ENCODE results near the gene IFI44. TPM values are rescaled to one million over a fixed set of nuclear protein-coding genes. Genes with fewer than 3 reads are reported as not detected.

The IFI44 gene
- total RNA-seq, 1 donor from 2014 or later: 80.5 TPM

GRCh38 chr1:78630600-78630999 is 19.0 kb upstream of the IFI44 start:
- Histone ChIP-seq H3K36me3 (no peaks in the 10 kb centered on the region), H3K27ac (no peak overlapping the region), H3K4me1 (peaks cover 10% of the 10 kb centered on the region), H3K9me3 (no peaks in the 10 kb centered on the region), H3K27me3 (ENCODE audit: low read depth) (no peaks in the 10 kb centered on the region), H3K4me3 (no peak overlapping the region)
- ATAC-seq: no peak
- intact Hi-C loops (cut with DNase I): no loop called here
- no peak for TF ChIP-seq CTCF (IDR thresholded peaks at IDR 0.05)
- DNase-seq: no peak

- Histone ChIP-seq H3K9me3 (no peaks in the 10 kb centered on the region), H3K27me3 (ENCODE audit: low read depth) (no peaks in the 10 kb centered on the region), H3K27ac (no peak overlapping the region), H3K36me3 (no peaks in the 10 kb centered on the region), H3K4me3 (no peak overlapping the region), H3K4me1 (no peaks in the 10 kb centered on the region)
- no peak for TF ChIP-seq CTCF (IDR thresholded peaks at IDR 0.05)
- intact Hi-C loops (cut with DNase I): no loop called here
- DNase-seq (no peak), ATAC-seq (no peak)
Observed at GRCh38 chr1:78633209-78633608, 16.4 kb upstream of the IFI44 start.

- H3K27ac ChIP-seq: no peak overlapping the region
- H3K36me3 ChIP-seq: no peaks in the 10 kb centered on the region
- H3K9me3 ChIP-seq: no peaks in the 10 kb centered on the region
- intact Hi-C loops (cut with DNase I): no loop called here
- ATAC-seq: no peak
- no peak for TF ChIP-seq CTCF (IDR thresholded peaks at IDR 0.05)
- H3K4me1 ChIP-seq: peaks cover 5% of the 10 kb centered on the region
- DNase-seq: no peak
- no peak overlapping the region for H3K4me3 ChIP-seq
- H3K27me3 ChIP-seq (ENCODE audit: low read depth): no peaks in the 10 kb centered on the region
Observed at GRCh38 chr1:78640462-78640861, 9.2 kb upstream of the IFI44 start.

GRCh38 chr1:78641558-78641957 is 8.1 kb upstream of the IFI44 start:
- intact Hi-C loops (cut with DNase I): no loop called here
- TF ChIP-seq CTCF (IDR thresholded peaks at IDR 0.05): no peak
- no peak overlapping the region for H3K27ac ChIP-seq
- H3K27me3 ChIP-seq (ENCODE audit: low read depth): no peaks in the 10 kb centered on the region
- H3K4me1 ChIP-seq: peaks cover 7% of the 10 kb centered on the region
- no peaks in the 10 kb centered on the region for H3K36me3 ChIP-seq
- no peak for ATAC-seq
- no peak overlapping the region for H3K4me3 ChIP-seq
- H3K9me3 ChIP-seq: no peaks in the 10 kb centered on the region
- no peak for DNase-seq

GRCh38 chr1:78645723-78646122 is 3.9 kb upstream of the IFI44 start:
- H3K36me3 ChIP-seq: no peaks in the 10 kb centered on the region
- no peak for DNase-seq
- H3K27me3 ChIP-seq (ENCODE audit: low read depth): no peaks in the 10 kb centered on the region
- peak; percentile 53 to 77 for ATAC-seq
- no peak overlapping the region for H3K4me3 ChIP-seq
- H3K4me1 ChIP-seq: peaks cover 15% of the 10 kb centered on the region
- H3K9me3 ChIP-seq: no peaks in the 10 kb centered on the region
- no peak for TF ChIP-seq CTCF (IDR thresholded peaks at IDR 0.05)
- no peak overlapping the region for H3K27ac ChIP-seq
- intact Hi-C loops (cut with DNase I): no loop called here

GRCh38 chr1:78647238-78647637 is 2.4 kb upstream of the IFI44 start:
- TF ChIP-seq CTCF (IDR thresholded peaks at IDR 0.05): no peak
- Histone ChIP-seq H3K36me3 (no peaks in the 10 kb centered on the region), H3K27me3 (ENCODE audit: low read depth) (no peaks in the 10 kb centered on the region), H3K4me3 (no peak overlapping the region), H3K9me3 (no peaks in the 10 kb centered on the region), H3K4me1 (peaks cover 23% of the 10 kb centered on the region), H3K27ac (no peak overlapping the region)
- DNase-seq (no peak), ATAC-seq (no peak)
- intact Hi-C loops (cut with DNase I): no loop called here

Data from lower lobe of right lung (tissue), 2 donors.